MM.1S (cell line): Measurements from ENCODE around the gene LPAR4.

Source experiments
- EZH2 ChIP-seq: fragments of 300-600 bp; sonication (generic); optimal IDR thresholded peaks from 2 replicates; pipeline ENCODE3; 2017; ENCODE audit warnings: low read depth, mild to moderate bottlenecking, antibody characterized with exemption, low read length, mixed read lengths
- TF ChIP-seq, protein P1 (sequence below): fragments of 300-600 bp; sonication (generic); IDR thresholded peaks from 2 replicates; pipeline ENCODE4 v1.5.1; 2016; ENCODE audit warnings: antibody characterized with exemption, low read length, mixed read lengths

DNA sequence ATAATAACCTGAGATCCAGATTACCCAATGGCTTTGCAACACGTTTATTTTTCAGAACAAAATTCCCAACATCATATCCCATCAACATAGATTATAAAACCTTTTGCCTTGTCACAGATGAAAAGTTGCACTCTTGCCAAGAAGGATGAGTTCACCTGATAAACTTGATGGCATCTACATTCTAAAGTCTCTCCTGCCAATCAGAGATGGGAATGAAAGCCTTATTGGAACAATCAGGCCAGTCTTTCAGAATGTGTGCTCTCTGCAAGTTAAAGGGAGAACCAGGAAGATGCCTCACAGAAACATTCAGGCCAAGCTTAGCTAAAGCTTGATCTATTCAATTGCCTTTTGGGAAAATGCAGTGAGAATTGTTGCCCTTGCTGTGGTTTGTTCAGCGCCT, 1.3 kb downstream of the LPAR4 start:
- TF ChIP-seq, protein P1, sequence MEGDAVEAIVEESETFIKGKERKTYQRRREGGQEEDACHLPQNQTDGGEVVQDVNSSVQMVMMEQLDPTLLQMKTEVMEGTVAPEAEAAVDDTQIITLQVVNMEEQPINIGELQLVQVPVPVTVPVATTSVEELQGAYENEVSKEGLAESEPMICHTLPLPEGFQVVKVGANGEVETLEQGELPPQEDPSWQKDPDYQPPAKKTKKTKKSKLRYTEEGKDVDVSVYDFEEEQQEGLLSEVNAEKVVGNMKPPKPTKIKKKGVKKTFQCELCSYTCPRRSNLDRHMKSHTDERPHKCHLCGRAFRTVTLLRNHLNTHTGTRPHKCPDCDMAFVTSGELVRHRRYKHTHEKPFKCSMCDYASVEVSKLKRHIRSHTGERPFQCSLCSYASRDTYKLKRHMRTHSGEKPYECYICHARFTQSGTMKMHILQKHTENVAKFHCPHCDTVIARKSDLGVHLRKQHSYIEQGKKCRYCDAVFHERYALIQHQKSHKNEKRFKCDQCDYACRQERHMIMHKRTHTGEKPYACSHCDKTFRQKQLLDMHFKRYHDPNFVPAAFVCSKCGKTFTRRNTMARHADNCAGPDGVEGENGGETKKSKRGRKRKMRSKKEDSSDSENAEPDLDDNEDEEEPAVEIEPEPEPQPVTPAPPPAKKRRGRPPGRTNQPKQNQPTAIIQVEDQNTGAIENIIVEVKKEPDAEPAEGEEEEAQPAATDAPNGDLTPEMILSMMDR, result no peak
- TF ChIP-seq EZH2, result no peak
